Glutamatergic neuron (in vitro differentiated cells): ENCODE measurements around the gene SLC9A1. TPM values are rescaled to one million over a fixed set of nuclear protein-coding genes. Genes with fewer than 3 reads are reported as not detected.

Experiments used
- DNase-seq: peaks from one replicate; pipeline ENCODE4 v3.0.0; 2022
- H3K27ac Mint-ChIP-seq: one replicate; pipeline ENCODE4 v1.8.0; 2020; ENCODE audit warnings: mild to moderate bottlenecking, mixed read lengths, inconsistent platforms; ENCODE audit not compliant: unreplicated experiment
- H3K27me3 Mint-ChIP-seq: one replicate; pipeline ENCODE4 v1.8.0; 2020; ENCODE audit warnings: mild to moderate bottlenecking, moderate library complexity, mixed read lengths, inconsistent platforms; ENCODE audit not compliant: unreplicated experiment
- H3K36me3 Mint-ChIP-seq: one replicate; pipeline ENCODE4 v1.8.0; 2020; ENCODE audit warnings: mild to moderate bottlenecking, mixed read lengths, inconsistent platforms; ENCODE audit not compliant: unreplicated experiment
- H3K4me1 Mint-ChIP-seq: one replicate; pipeline ENCODE4 v1.8.0; 2020; ENCODE audit warnings: mild to moderate bottlenecking, low read depth, mixed read lengths, inconsistent platforms; ENCODE audit not compliant: unreplicated experiment
- H3K4me3 Mint-ChIP-seq: one replicate; pipeline ENCODE4 v1.8.0; 2020; ENCODE audit warnings: mild to moderate bottlenecking, mixed read lengths, inconsistent platforms; ENCODE audit not compliant: unreplicated experiment
- H3K9me3 Mint-ChIP-seq: one replicate; pipeline ENCODE4 v1.8.0; 2020; ENCODE audit warnings: mild to moderate bottlenecking, moderate library complexity, mixed read lengths, inconsistent platforms; ENCODE audit not compliant: unreplicated experiment
- CTCF ChIP-seq: fragments of 200-600 bp; sonication (generic); IDR thresholded peaks from one replicate; pipeline ENCODE4 v1.5.0; 2021; ENCODE audit not compliant: partially characterized antibody, unreplicated experiment
- total RNA-seq: library from RNA; stranded (reverse); fragmentation: NEBNext Ultra II Directional; extraction: Animal tissue kit (Norgen Biotek cat#: 25700); gene quantifications from one replicate; pipeline ENCODE4 v1.2.1, GENCODE V29; 2021; ENCODE audit not compliant: unreplicated experiment

SLC9A1 gene
- total RNA-seq, 1 donor from 2014 or later: 16.7 TPM

- TF ChIP-seq CTCF: no peak
- Mint-ChIP-seq H3K36me3 (no peaks in the 10 kb centered on the region), H3K4me3 (no peak overlapping the region), H3K4me1 (no peaks in the 10 kb centered on the region), H3K27me3 (peaks cover 3% of the 10 kb centered on the region), H3K9me3 (peaks cover 2% of the 10 kb centered on the region), H3K27ac (no peak overlapping the region)
- no peak for DNase-seq
Measured at GRCh38 chr1:27090911-27091310, 64.0 kb downstream of the SLC9A1 start.

- no peak overlapping the region for H3K27ac Mint-ChIP-seq
- no peak overlapping the region for H3K4me3 Mint-ChIP-seq
- peaks cover 5% of the 10 kb centered on the region for H3K27me3 Mint-ChIP-seq
- peaks cover 5% of the 10 kb centered on the region for H3K9me3 Mint-ChIP-seq
- no peaks in the 10 kb centered on the region for H3K36me3 Mint-ChIP-seq
- no peak for TF ChIP-seq CTCF
- no peaks in the 10 kb centered on the region for H3K4me1 Mint-ChIP-seq
- no peak for DNase-seq
Measured at GRCh38 chr1:27087371-27088220, 67.3 kb downstream of the SLC9A1 start.

- no peak overlapping the region for H3K4me3 Mint-ChIP-seq
- TF ChIP-seq CTCF: no peak
- peaks cover 5% of the 10 kb centered on the region for H3K27me3 Mint-ChIP-seq
- no peaks in the 10 kb centered on the region for H3K4me1 Mint-ChIP-seq
- H3K27ac Mint-ChIP-seq: no peak overlapping the region
- peaks cover 3% of the 10 kb centered on the region for H3K9me3 Mint-ChIP-seq
- no peaks in the 10 kb centered on the region for H3K36me3 Mint-ChIP-seq
- DNase-seq: no peak
Measured at GRCh38 chr1:27086628-27087027, 68.3 kb downstream of the SLC9A1 start.

- peaks cover 5% of the 10 kb centered on the region for H3K27me3 Mint-ChIP-seq
- peaks cover 3% of the 10 kb centered on the region for H3K9me3 Mint-ChIP-seq
- DNase-seq: no peak
- H3K4me1 Mint-ChIP-seq: no peaks in the 10 kb centered on the region
- H3K36me3 Mint-ChIP-seq: no peaks in the 10 kb centered on the region
- no peak overlapping the region for H3K4me3 Mint-ChIP-seq
- TF ChIP-seq CTCF: no peak
- no peak overlapping the region for H3K27ac Mint-ChIP-seq
Measured at GRCh38 chr1:27086026-27086425, 68.9 kb downstream of the SLC9A1 start.

- H3K9me3 Mint-ChIP-seq: peaks cover 3% of the 10 kb centered on the region
- no peaks in the 10 kb centered on the region for H3K4me1 Mint-ChIP-seq
- TF ChIP-seq CTCF: no peak
- H3K27me3 Mint-ChIP-seq: peaks cover 5% of the 10 kb centered on the region
- no peak for DNase-seq
- H3K4me3 Mint-ChIP-seq: no peak overlapping the region
- H3K36me3 Mint-ChIP-seq: no peaks in the 10 kb centered on the region
- H3K27ac Mint-ChIP-seq: no peak overlapping the region
Measured at GRCh38 chr1:27084107-27084506, 70.8 kb downstream of the SLC9A1 start.
